CD4-positive, alpha-beta T cell treated with Interleukin-17A for 4 hours (primary cell): ENCODE results near the gene ATRIP.
"Not testable (repeated sequence)": the region's sequence is repeated elsewhere in the genome, so short reads cannot be mapped to it uniquely, and the experiment has no call there.

Experiments
- DNase-seq: peaks from one replicate; pipeline ENCODE4 v3.0.0-alpha.2; 2020; ENCODE audit warnings: mixed read lengths

Gene ATRIP

GRCh38 chr3:48446425-48447193, at the start of gene ATRIP:
Gene ATRIP, plus strand, starts transcription at chr3:48446737. Its CDS starts 109 bp downstream, at chr3:48446846.
- peak; percentile 87 for DNase-seq

DNA sequence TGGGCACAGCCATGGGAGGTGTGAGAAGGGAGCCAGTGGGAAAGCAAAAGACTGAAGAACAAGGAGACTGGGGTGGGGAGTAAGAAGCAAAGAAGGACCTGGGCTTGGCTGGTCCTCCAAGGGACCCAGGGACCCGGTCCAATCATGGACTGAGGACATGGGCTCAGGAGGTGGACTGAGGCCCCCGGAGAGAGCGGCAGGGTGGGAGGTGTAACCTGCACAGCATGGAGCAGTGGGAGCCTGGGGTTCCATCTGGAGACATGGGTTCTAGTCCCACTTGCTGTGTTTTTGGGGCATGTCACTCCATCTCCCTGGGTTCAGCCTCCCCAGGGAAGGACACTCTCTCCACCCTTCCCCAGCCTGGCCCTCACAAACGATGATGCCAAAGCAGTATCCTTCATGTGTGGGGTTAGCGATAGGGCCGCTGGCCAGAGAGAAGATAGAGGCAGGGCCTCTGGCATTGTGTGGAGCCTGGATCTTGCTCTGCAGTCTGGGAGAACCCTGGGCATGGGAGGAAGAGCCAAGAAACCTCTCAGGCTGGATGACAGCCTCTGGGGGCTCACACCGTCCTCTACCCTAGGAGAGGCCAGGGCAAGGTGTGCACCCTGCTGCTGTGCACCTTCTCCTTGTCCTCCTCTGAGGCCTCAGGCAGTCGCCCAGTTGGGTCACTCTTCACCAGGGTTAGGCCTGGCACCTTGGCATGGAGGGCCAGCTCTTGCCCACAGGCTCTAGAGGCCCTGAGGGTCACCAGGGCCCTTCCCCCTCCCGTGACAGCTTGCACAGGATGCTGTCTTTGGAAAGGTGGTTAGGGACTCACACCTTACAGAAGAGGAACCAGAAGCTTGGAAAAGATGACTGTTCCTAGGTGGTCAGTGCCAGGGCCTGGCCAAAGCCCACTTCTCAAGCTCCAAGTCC, 48.5 kb upstream of the ATRIP start:
- DNase-seq = no peak

GRCh38 chr3:48398701-48399386, 47.7 kb upstream of the ATRIP start:
- no peak for DNase-seq

DNA sequence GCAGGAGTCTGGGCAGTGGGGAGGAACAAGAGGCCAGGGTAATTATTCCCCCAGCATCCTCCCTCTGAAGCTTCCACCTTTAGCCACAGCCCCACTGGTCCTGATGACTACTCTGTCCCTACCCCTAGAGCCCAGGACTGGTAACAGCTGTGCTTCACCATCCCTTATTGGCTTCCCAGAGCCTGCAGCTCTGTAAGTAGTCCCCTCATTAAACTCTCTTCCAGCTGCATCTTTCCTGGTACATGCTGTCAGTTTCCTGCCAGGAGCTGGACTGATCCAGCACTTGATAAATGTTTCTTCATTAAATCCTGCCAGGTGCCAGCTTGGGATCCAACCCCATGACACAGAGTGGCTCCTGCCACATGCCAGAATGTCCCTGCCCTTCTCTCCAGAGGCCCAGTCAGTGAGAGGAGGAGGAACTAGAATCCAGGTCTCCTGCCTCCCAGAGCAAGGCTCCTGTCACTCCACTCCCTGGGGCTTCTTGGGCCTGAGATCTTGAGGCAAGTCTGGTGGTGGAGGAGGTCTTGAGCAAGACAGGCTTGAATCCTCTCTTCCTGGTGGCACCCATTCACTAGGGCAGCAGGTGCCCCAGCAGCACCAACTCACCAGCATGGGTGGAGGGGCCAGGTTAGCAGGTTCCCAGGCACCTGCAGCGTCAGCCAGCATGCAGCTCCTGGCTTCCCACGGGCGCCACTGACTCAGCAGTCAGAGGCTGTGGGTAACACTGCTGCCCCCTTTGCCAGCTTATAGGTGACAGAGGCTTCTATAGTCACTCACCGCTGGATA, 47.0 kb upstream of the ATRIP start:
- no peak for DNase-seq

GRCh38 chr3:48400824-48401433, 45.6 kb upstream of the ATRIP start:
- peak; percentile 77 for DNase-seq

DNA sequence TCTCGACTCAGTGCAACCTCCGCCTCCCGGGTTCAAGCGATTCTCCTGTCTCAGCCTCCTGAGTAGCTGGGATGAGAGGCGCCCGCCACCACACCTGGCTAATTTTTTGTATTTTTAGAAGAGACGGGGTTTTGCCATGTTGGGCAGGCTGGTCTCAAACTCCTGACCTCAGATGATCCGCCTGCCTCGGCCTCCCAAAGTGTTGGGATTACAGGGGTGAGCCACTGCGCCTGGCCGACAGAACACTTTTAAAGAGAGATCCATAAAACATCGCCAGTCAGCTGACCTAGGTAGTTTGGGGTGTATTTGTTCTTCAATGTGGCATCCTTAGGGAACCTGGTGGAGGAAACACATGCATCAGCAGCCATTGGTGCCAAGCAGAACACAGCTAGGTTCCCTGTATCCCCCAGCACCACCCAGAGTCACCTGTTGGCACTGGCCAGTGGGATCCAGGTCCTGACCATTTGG, 45.1 kb upstream of the ATRIP start:
- DNase-seq = not testable (repeated sequence)

GRCh38 chr3:48402281-48402732, 44.2 kb upstream of the ATRIP start:
- no peak for DNase-seq

DNA sequence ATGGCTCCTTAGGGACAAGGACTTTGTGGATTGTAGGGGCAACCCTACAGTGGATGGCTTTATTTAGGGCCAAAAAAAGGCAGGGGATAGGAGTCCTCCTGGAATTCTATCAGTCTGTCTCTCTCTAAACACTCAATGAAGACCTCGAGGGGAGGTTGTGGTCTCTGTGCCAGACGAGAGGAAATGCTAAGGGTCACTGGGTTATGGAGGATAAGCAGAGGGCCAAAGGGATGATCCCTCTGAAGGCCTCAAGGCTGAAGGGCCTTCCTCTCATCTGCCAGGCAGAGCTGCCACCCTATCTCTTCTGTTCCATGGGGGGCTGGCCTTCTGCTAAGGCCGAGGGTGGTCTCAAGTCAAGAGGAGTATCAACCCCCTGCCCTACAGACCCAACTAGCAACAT, 43.6 kb upstream of the ATRIP start:
- DNase-seq = no peak

DNA sequence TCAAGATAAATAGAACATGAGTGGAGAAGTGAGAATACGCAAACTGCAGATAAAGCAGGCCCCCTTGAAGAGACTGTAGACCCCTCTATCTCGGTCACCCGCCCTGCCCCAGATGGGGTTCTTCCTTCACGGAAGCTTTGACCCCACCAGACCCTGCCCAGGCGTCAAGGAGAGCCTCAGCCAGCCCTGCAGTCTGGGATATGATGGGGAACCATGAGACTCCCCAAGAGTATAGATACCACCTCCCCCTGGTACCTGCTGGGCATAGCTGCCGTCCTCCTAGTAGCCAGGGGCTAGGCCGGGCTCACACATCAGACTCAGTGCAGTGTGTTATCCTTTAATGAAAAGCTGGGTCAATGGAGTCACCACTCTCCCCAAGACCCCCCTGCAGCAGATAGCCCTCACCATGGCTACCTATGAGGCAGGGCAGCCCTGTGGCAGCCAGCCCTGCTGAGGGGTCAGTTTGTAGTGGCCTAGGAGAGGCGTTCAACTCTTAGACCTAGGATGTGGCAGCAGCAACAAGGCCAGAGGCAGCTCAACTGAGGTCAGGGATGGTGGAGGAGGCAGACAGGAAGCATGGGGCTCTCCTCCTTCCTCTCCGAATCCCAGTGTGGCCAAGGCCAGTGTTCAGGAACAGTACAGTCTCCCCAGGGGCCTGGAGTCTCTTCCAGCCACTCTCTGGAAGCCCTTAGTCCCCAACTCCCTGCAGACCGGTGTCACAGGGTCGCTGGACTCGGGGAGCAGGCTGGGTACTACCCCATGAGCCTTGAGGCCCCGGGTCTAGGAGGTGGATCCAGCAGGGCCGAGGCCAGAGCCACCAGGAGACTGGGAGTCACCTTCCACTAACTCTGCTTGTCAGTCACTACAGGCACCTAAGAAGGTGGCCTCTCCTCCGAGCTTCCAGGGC, 42.8 kb upstream of the ATRIP start:
- DNase-seq = no peak

DNA sequence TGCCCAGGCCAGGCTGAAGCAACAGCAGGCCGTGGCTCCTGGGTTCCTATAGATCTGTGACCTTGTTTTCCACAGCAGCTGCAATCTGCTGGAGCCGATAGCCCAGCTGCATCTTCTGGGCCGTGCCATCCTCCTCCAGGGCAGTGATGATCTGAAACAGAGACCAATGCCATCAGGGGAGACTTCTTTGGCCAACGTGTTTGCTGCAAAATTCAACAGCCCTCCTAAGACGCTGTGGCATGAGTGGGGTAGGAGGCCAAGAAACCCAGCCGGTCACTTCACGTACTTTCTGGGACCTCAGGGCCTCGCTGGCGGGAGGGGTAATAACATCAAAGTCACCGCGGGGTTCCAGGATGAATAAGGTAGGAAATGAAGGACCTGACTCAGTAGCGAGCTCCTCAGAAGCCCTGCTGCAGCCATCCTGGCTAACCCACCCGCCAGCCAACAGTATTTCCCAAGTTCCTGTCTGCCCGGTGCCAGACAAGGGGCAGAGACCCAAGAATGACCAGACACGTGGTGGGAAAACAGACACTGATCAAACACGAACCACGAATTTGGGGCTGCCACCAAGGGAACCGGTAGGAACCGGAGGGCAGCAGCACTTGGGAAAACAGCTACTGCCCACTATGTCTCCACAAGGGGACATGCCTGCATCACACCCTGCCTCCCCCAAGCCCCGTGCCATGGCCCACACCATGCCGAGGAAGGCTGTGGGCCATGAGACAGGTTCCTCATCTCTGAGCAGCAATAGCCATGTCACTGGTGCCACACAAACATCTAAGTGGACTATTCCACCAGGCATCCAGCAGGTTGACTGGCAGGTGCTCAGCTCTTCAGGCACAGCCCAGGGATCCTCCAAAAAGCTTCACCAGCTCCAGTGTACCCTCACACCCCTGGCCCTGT, 41.8 kb upstream of the ATRIP start:
- DNase-seq = no peak

DNA sequence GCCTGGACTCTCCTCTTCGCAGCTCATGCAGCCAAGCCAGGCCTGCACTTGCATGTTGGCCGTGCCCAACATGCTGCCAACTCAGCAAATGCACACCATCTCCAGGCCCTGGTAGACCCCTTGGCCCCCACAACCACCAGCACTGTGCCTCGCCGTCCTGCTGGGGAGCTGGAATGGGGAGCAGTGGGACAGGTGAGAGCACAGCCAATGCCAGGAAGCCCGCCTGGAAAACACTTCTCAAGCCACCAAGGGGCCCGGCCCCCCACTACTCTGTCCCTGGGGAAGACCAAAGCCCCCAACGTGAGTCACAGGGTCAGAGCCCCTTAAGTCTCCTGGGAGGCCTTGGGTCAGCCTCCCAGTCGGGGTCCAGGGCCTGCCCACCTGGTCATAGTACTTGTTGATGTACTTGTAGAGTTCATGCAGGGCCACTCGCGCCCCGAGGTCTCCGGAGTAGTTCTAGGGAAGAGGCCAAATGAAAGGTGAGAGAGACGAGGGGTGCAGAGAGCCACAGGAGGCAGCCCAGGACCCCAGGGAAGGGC, 41.1 kb upstream of the ATRIP start:
- DNase-seq = no peak

DNA sequence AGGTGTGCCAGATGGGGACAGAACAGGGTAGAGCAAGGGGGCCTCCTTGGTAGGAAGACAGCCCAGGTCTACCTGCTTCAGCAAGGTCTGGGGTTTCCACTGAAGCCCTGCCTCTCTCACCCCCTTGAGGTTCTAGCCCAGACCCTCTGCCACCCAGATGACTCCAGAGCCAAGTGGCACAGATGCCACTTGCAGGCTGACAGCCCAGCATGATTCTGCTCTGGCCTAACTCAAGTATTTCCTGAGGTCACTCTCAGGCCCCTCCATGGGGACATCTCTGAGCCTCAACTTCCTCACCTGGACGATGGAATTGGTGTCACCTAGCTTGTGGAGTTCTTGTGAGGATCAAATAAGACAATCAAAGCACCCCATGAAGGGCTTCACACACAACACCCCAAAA, 40.6 kb upstream of the ATRIP start:
- no peak for DNase-seq

DNA sequence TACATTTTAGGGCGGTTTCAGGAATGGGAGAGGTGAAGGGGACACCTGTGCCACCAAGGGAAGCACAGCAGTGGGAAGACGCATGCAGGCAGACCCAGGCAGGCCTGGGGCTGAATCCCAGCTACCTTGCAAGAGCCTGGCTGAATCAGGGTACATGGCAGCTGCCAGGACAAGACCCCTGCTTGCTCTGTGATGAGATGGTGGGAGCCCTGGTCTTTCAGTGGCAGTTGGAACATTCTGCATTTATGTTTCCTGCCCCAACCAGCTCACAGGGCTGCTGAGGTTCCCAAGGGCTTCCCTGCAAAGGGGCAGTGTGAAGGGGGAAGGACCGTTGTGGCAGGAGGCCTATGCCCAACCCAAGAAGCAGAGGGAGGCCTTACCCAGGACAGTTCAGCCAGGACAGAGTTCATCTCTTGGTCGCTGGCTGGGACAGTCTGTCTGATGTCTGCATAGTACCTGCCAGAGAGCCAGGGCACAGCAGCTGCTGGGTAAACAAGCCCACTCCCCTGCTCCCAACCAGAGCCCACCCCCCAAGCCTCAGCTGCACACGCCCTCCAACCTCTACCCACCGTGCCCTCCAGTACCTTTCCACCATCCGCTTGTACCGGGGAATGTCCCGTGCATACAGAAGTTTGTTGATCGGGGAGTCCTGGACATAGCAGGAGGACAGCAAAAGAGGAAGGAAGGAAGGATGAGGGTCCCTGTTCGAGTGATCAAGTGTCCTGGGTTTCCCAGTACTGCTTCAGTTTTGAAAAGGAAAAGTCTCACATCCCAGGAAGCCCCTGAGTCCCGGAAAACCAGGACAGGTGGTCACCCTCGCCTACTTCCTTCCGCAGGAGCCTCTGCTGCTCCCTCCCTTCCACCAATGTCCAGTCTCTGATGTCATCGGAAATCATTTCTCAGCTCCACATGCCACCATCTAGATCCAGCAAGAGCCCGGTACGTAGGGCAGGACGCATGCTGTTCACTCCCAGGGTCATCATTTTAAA, 39.8 kb upstream of the ATRIP start:
- no peak for DNase-seq

DNA sequence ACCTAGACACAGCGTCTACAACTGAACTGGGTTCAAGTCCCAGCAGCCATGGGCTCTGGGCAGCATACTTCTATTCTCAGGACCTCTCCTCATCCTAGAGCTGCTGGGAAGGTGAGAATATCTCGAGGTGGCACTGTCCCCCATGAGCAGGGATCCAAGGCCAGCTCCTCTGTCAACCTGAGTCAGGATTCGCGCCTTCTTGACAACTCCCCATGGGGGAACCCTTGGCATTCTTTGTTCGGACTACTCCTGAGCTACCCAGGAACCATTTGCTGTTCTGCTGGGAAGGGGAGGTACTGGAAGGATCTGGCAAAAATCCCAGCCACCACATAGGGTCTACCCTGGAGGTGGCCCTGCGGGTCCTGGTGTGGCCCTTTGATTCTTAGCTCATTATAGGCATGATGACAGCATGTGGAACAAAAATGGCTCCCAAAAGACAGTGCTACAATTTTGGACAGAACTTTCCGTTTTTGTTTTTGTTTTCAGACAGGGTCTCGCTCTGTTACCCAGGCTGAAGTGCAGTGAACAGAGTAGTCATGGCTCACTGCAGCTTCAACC, 38.9 kb upstream of the ATRIP start:
- DNase-seq = no peak

GRCh38 chr3:48408823-48409281, 37.7 kb upstream of the ATRIP start:
- no peak for DNase-seq

DNA sequence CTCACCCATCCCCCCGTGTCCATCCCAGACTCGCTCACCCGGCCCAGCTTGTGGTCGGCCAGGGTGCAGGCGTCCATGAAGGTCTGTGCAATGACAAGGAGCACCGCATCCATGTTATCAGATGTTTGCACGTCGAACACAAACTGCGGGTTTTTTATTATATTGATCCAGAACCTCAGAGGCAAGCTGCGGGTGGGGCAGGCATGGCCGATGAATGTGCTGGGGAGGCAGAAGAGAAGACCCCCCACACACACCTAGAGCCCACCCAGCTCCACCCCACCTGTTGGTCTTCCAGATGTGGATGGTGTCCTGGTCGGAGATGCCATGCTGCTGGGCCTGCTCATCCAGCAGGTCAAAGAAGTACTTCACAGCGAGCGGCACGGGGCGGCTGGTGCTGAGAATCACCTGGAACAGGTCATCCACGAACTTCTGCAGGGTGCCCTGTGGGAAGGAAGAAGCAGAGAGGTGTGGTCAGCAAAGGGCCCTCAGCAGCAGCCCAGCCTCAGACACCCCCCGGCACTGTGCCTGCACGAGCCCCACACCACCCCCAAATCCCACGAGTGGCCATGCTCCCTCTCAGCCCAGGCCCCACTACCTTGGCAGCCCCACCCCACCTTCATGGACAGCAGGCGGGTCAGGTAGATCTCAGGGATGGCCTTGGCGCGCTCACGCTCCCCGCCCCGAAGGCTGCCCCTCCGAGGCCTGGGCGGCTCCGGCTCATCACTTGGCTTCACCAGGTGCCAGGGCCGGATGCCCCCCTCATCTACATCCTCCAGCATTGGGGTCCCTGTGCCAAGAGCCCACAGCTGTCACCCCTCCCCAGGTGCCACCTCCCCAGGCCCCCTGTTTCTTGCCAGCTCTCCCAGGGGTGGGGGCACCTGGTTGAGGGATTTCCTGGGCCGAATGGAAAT, 37.0 kb upstream of the ATRIP start:
- no peak for DNase-seq
